Measurements from ENCODE around the gene CARD8. TPM values are rescaled to one million over a fixed set of nuclear protein-coding genes. Genes with fewer than 3 reads are reported as not detected.

CARD8 gene
- total and polyA plus RNA-seq, 2 experiments from 2014 or later: 16.6 to 17.1 TPM

GRCh38 chr19:48203794-48204628, 51.7 kb downstream of the CARD8 start:
- Histone ChIP-seq H3K9me2 (ENCODE audit: insufficient read depth) (no peaks in the 10 kb centered on the region), H4K20me1 (replicated peaks; ENCODE audit: insufficient read depth) (no peaks in the 10 kb centered on the region), H3K4me1 (ENCODE audit: insufficient read depth) (peaks cover 6% of the 10 kb centered on the region), H2AFZ (peak overlapping the region; percentile 4; the same call in 1 of the 2 replicates), H3K27ac (ENCODE audit: low read depth) (no peak overlapping the region), H3F3A (replicated peaks; ENCODE audit: low read depth) (peaks cover 4% of the 10 kb centered on the region), H3K79me2 (replicated peaks; ENCODE audit: insufficient read depth) (no peaks in the 10 kb centered on the region), H3K36me3 (ENCODE audit: insufficient read depth) (no peaks in the 10 kb centered on the region), H3K4me2 (peak overlapping the region; percentile 73), H3K27me3 (ENCODE audit: insufficient read depth) (no peaks in the 10 kb centered on the region), H3K4me3 (peak overlapping the region; percentile 53)
- Mint-ChIP-seq H3K27me3 (ENCODE audit: insufficient read depth, low read depth, poor library complexity) (peaks cover 4% of the 10 kb centered on the region), H3K36me3 (ENCODE audit: low read depth) (peaks cover 4% of the 10 kb centered on the region; the same call in 1 of the 3 replicates), H3K9me3 (peaks cover 7% of the 10 kb centered on the region; the same call in 2 of the 3 replicates), H3K4me1 (no peaks in the 10 kb centered on the region), H3K27ac (no peak overlapping the region), H3K4me3 (no peak overlapping the region)
- ATAC-seq: peak; percentile 98
- peak; percentile 100 for DNase-seq (ENCODE audit: low spot score)
- TF ChIP-seq CTCF (conservative IDR thresholded peaks at IDR 0.05; ENCODE audit: low read depth in 2 of 2): no peak
- TF ChIP-seq POLR2AphosphoS5 (IDR thresholded peaks at IDR 0.05; ENCODE audit: low read depth): peak; percentile 51

GRCh38 chr19:48203222-48203793, 52.4 kb downstream of the CARD8 start:
- no peaks in the 10 kb centered on the region for H3K27me3 ChIP-seq (ENCODE audit: insufficient read depth)
- H3F3A ChIP-seq (replicated peaks; ENCODE audit: low read depth): peaks cover 4% of the 10 kb centered on the region
- no peaks in the 10 kb centered on the region for H3K9me2 ChIP-seq (ENCODE audit: insufficient read depth)
- peak overlapping the region; percentile 46 for H3K4me3 ChIP-seq
- DNase-seq (ENCODE audit: low spot score): no peak
- no peaks in the 10 kb centered on the region for H3K36me3 ChIP-seq (ENCODE audit: insufficient read depth)
- H3K4me1 ChIP-seq (ENCODE audit: insufficient read depth): peaks cover 6% of the 10 kb centered on the region
- H4K20me1 ChIP-seq (replicated peaks; ENCODE audit: insufficient read depth): no peaks in the 10 kb centered on the region
- no peak for ATAC-seq
- Mint-ChIP-seq H3K27ac (no peak overlapping the region), H3K4me1 (no peaks in the 10 kb centered on the region), H3K27me3 (ENCODE audit: insufficient read depth, low read depth, poor library complexity) (peaks cover 4% of the 10 kb centered on the region), H3K36me3 (ENCODE audit: low read depth) (peaks cover 4% of the 10 kb centered on the region; the same call in 1 of the 3 replicates), H3K4me3 (no peak overlapping the region), H3K9me3 (peaks cover 7% of the 10 kb centered on the region; the same call in 2 of the 3 replicates)
- H3K4me2 ChIP-seq: peak overlapping the region; percentile 72
- H3K27ac ChIP-seq (ENCODE audit: low read depth): 0 out of 2 replicates have a peak overlapping the region, but pooled peaks have one; percentile 39
- H2AFZ ChIP-seq: peak overlapping the region; percentile 24; the same call in 1 of the 2 replicates
- no peak for TF ChIP-seq STAT1 (IDR thresholded peaks at IDR 0.05; ENCODE audit: unreplicated experiment)
- no peaks in the 10 kb centered on the region for H3K79me2 ChIP-seq (replicated peaks; ENCODE audit: insufficient read depth)

- Histone ChIP-seq H3F3A (replicated peaks; ENCODE audit: low read depth) (no peaks in the 10 kb centered on the region; the same call in 1 of the 2 replicates), H3K27ac (ENCODE audit: low read depth) (no peak overlapping the region), H3K9me2 (ENCODE audit: insufficient read depth) (no peaks in the 10 kb centered on the region; the same call in 1 of the 2 replicates), H4K20me1 (replicated peaks; ENCODE audit: insufficient read depth) (no peaks in the 10 kb centered on the region), H3K4me2 (no peak overlapping the region), H3K36me3 (ENCODE audit: insufficient read depth) (no peaks in the 10 kb centered on the region), H3K79me2 (replicated peaks; ENCODE audit: insufficient read depth) (no peaks in the 10 kb centered on the region), H3K4me1 (ENCODE audit: insufficient read depth) (no peaks in the 10 kb centered on the region), H2AFZ (no peak overlapping the region), H3K27me3 (ENCODE audit: insufficient read depth) (no peaks in the 10 kb centered on the region), H3K4me3 (no peak overlapping the region)
- peak overlapping the region; percentile 3; the same call in 1 of the 2 replicates for H3K27ac Mint-ChIP-seq
- DNase-seq (ENCODE audit: low spot score) (peak; percentile 18), ATAC-seq (peak; percentile 10; the same call in 1 of the 3 replicates)
- H3K4me1 Mint-ChIP-seq: peaks cover 19% of the 10 kb centered on the region
- H3K4me3 Mint-ChIP-seq: no peak overlapping the region
- H3K36me3 Mint-ChIP-seq (ENCODE audit: low read depth): peaks cover 5% of the 10 kb centered on the region; the same call in 2 of the 3 replicates
- peaks cover 8% of the 10 kb centered on the region for H3K27me3 Mint-ChIP-seq (ENCODE audit: insufficient read depth, low read depth, poor library complexity)
- no peaks in the 10 kb centered on the region for H3K9me3 Mint-ChIP-seq
- TF ChIP-seq ZNF114 (CRISPR knock-in tag; IDR thresholded peaks at IDR 0.05) (no peak), ZNF462 (CRISPR knock-in tag; IDR thresholded peaks at IDR 0.05) (no peak)
Observed at GRCh38 chr19:48196933-48197665, 58.6 kb downstream of the CARD8 start.

Measured in GM23338 (cell line).